Smooth muscle cell (in vitro differentiated cells): Measurements from ENCODE around the gene SFI1. TPM values are rescaled to one million over a fixed set of nuclear protein-coding genes. Genes with fewer than 3 reads are reported as not detected.
"Not testable (repeated sequence)": the region's sequence is repeated elsewhere in the genome, so short reads cannot be mapped to it uniquely, and the experiment has no call there.

ENCODE experiments used
- DNase-seq: peaks from one replicate; lab custom pipeline; 2025; ENCODE audit not compliant: unreplicated experiment; lab: John Stamatoyannopoulos, UW
- H2AFZ ChIP-seq: fragments of 200-600 bp; sonication (generic); 2 replicates; pipeline ENCODE4 v1.6.0; 2016; ENCODE audit warnings: antibody characterized with exemption, low read depth, mild to moderate bottlenecking
- H3F3A ChIP-seq: fragments of 200-600 bp; sonication (generic); 2 replicates; pipeline ENCODE4 v1.6.0; 2017; ENCODE audit warnings: antibody characterized with exemption, low read depth
- H3K27ac ChIP-seq: fragments of 200-600 bp; sonication (generic); 2 replicates; pipeline ENCODE4 v1.5.1; 2016; ENCODE audit warnings: low read depth, mild to moderate bottlenecking
- H3K27me3 ChIP-seq: fragments of 200-600 bp; sonication (generic); 2 replicates; pipeline ENCODE4 v1.6.1; 2016; ENCODE audit warnings: low read depth, mild to moderate bottlenecking
- H3K36me3 ChIP-seq: fragments of 200-600 bp; sonication (generic); 2 replicates; pipeline ENCODE4 v1.5.1; 2016; ENCODE audit warnings: low read depth
- H3K4me1 ChIP-seq: fragments of 200-600 bp; sonication (generic); 2 replicates; pipeline ENCODE4 v1.5.1; 2016; ENCODE audit warnings: low read depth
- H3K4me2 ChIP-seq: fragments of 200-600 bp; sonication (generic); 2 replicates; pipeline ENCODE4 v1.6.0; 2016; ENCODE audit warnings: mild to moderate bottlenecking
- H3K4me3 ChIP-seq: fragments of 200-600 bp; sonication (generic); 2 replicates; pipeline ENCODE4 v1.5.1; 2016; ENCODE audit warnings: mild to moderate bottlenecking
- H3K79me2 ChIP-seq: fragments of 200-600 bp; sonication (generic); 2 replicates; pipeline ENCODE4 v1.6.0; 2016; ENCODE audit warnings: low read depth, mild to moderate bottlenecking
- H3K9ac ChIP-seq: fragments of 200-600 bp; sonication (generic); 2 replicates; pipeline ENCODE4 v1.6.0; 2016; ENCODE audit warnings: low read depth
- H3K9me3 ChIP-seq: fragments of 200-600 bp; sonication (generic); replicated peaks from 2 replicates; pipeline ENCODE4 v1.5.1; 2016; ENCODE audit warnings: low read depth
- H4K20me1 ChIP-seq: fragments of 200-600 bp; sonication (generic); 2 replicates; pipeline ENCODE4 v1.6.0; 2016; ENCODE audit warnings: low read depth
- CTCF ChIP-seq: fragments of 200-600 bp; sonication (generic); IDR thresholded peaks from 2 replicates; pipeline ENCODE4 v1.5.1; 2017; ENCODE audit warnings: borderline replicate concordance, mild to moderate bottlenecking, antibody characterized with exemption; ENCODE audit not compliant: insufficient read depth, poor library complexity, severe bottlenecking
- WGBS: methylation state at CpG from one replicate; pipeline ENCODE4 v1.1.7; 2016; ENCODE audit warnings: low lambda C conversion rate; 5-methylcytosine and 5-hydroxymethylcytosine counted together
- polyA plus RNA-seq: library from polyadenylated mRNA; unstranded; fragments of >200 nt; fragmentation: Nextera tagmentation; extraction: Ambion mirVana; gene quantifications from 2 replicates; pipeline ENCODE4 v1.2.1, GENCODE V29; 2016
- total RNA-seq: library from RNA; depleted of rRNA; stranded (reverse); fragments of >200 nt; gene quantifications from 2 replicates; pipeline ENCODE4 v1.2.3, GENCODE V29; 2014

Gene SFI1
- total and polyA plus RNA-seq, 2 experiments from 2014 or later, result 8.7 to 26.9 TPM

- H3K4me1 ChIP-seq, result peaks cover 7% of the 10 kb centered on the region
- H2AFZ ChIP-seq, result no peak overlapping the region
- H3K79me2 ChIP-seq, result no peaks in the 10 kb centered on the region
- H3K4me2 ChIP-seq, result no peak overlapping the region
- H3K4me3 ChIP-seq, result no peak overlapping the region
- no peak overlapping the region for H3K27ac ChIP-seq
- H4K20me1 ChIP-seq, result no peaks in the 10 kb centered on the region
- 91% methylated on average over 6 of the region's 6 CpGs for WGBS
- peaks cover 12% of the 10 kb centered on the region for H3F3A ChIP-seq
- DNase-seq, result no peak
- H3K9ac ChIP-seq, result no peak overlapping the region
- no peaks in the 10 kb centered on the region for H3K9me3 ChIP-seq
- TF ChIP-seq CTCF, result no peak
- no peaks in the 10 kb centered on the region for H3K27me3 ChIP-seq
- no peaks in the 10 kb centered on the region for H3K36me3 ChIP-seq
These were observed 92.8 kb downstream of the SFI1 start for GRCh38 chr22:31588970-31589675.

GRCh38 chr22:31590161-31590560, 93.8 kb downstream of the SFI1 start:
- not testable (repeated sequence) for H3K9ac ChIP-seq

GRCh38 chr22:31595271-31595670, 98.9 kb downstream of the SFI1 start:
- no peak overlapping the region for H3K4me3 ChIP-seq
- no peaks in the 10 kb centered on the region for H4K20me1 ChIP-seq
- H3K27me3 ChIP-seq, result no peaks in the 10 kb centered on the region
- no peaks in the 10 kb centered on the region for H3K36me3 ChIP-seq
- H3K9me3 ChIP-seq, result no peaks in the 10 kb centered on the region
- 94% methylated on average over 2 of the region's 2 CpGs for WGBS
- H3K27ac ChIP-seq, result no peak overlapping the region
- no peak overlapping the region for H2AFZ ChIP-seq
- no peak for TF ChIP-seq CTCF
- no peaks in the 10 kb centered on the region for H3K4me1 ChIP-seq
- no peak for DNase-seq
- no peak overlapping the region for H3K9ac ChIP-seq
- no peaks in the 10 kb centered on the region for H3K79me2 ChIP-seq
- no peaks in the 10 kb centered on the region for H3F3A ChIP-seq
- no peak overlapping the region for H3K4me2 ChIP-seq

More at GRCh38 chr22:31590161-31590560, 93.8 kb downstream of the SFI1 start:
- not testable (repeated sequence) for H3F3A ChIP-seq, H3K9me3 ChIP-seq, H3K4me3 ChIP-seq, DNase-seq, H3K27me3 ChIP-seq, H2AFZ ChIP-seq, H3K79me2 ChIP-seq, H3K27ac ChIP-seq, H3K4me1 ChIP-seq, H4K20me1 ChIP-seq, H3K4me2 ChIP-seq, H3K36me3 ChIP-seq
- WGBS, result no CpG with 5 or more reads among the region's 2 CpGs

- 10% methylated on average over 11 of the region's 11 CpGs for WGBS
- H3K36me3 ChIP-seq, result no peaks in the 10 kb centered on the region
- H2AFZ ChIP-seq, result no peak overlapping the region
- H3K79me2 ChIP-seq, result no peaks in the 10 kb centered on the region
- no peak overlapping the region for H3K4me3 ChIP-seq
- H3F3A ChIP-seq, result peaks cover 21% of the 10 kb centered on the region
- H3K27ac ChIP-seq, result peak overlapping the region; percentile 81
- no peaks in the 10 kb centered on the region for H3K27me3 ChIP-seq
- H3K4me1 ChIP-seq, result no peaks in the 10 kb centered on the region
- DNase-seq, result peak; percentile 70
- no peak for TF ChIP-seq CTCF
- H4K20me1 ChIP-seq, result no peaks in the 10 kb centered on the region
- H3K9me3 ChIP-seq, result no peaks in the 10 kb centered on the region
- peak overlapping the region; percentile 40 for H3K4me2 ChIP-seq
- H3K9ac ChIP-seq, result peak overlapping the region; percentile 42
These were observed 106.1 kb downstream of the SFI1 start for GRCh38 chr22:31602259-31602952.
